Temporal lobe (tissue), 1 donor: Measurements from ENCODE around the gene CMC4. TPM values are rescaled to one million over a fixed set of nuclear protein-coding genes. Genes with fewer than 3 reads are reported as not detected.

Experiments used
- total RNA-seq: library from RNA; depleted of rRNA; stranded (reverse); fragments of >200 nt; gene quantifications from one replicate; pipeline ENCODE4 v1.2.3, GENCODE V29; 2014

CMC4 gene
- total RNA-seq, 1 donor from 2014 or later, result 4.7 TPM

Other genes starting within 250 kb of the CMC4 start
- gene SMIM9, start 236.5 kb downstream of the CMC4 start, total RNA-seq, result not detected
- gene F8A1, start 184.8 kb downstream of the CMC4 start, total RNA-seq, result 2.2 TPM
- gene F8, start 48.4 kb downstream of the CMC4 start, total RNA-seq, result 4.2 TPM
- gene FUNDC2, start 44.3 kb downstream of the CMC4 start, total RNA-seq, result 12.3 TPM
- 4.9 TPM for gene MTCP1, start within 50 bp of the CMC4 start, total RNA-seq
- gene BRCC3, start 372 bp upstream of the CMC4 start, total RNA-seq, result 14.0 TPM
- 84.6 TPM for gene VBP1, start 145.3 kb upstream of the CMC4 start, total RNA-seq
- gene RAB39B, start 193.4 kb upstream of the CMC4 start, total RNA-seq, result 24.6 TPM